Measurements from ENCODE around the gene ZNF43.
A peak's percentile ranks its signal among the peaks of the same experiment; 100 is the strongest.
"Not testable (repeated sequence)": the region's sequence is repeated elsewhere in the genome, so short reads cannot be mapped to it uniquely, and the experiment has no call there.

The ZNF43 gene

DNA sequence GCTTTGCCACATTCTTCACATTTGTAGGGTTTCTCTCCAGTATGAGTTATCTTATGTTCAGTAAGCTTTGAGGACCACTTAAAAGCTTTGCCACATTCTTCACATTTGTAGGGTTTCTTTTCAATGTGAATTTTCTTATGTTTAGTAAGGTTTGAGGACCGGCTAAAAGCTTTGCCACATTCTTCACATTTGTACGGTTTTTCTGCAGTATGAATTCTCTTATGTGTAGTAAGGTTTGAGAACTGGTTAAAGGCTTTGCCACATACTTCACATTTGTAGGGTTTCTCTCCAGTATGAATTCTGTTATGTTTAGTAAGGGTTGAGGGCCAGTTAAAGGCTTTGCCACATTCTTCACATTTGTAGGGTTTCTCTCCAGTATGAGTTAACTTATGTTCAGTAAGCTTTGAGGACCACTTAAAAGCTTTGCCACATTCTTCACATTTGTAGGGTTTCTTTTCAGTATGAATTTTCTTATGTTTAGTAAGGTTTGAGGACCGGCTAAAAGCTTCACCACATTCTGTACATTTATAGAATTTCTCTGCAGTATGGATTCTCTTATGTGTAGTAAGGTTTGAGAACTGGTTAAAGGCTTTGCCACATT, 27.5 kb downstream of the ZNF43 start:
- DNase-seq (ENCODE audit: low read depth), result not testable (repeated sequence)

DNA sequence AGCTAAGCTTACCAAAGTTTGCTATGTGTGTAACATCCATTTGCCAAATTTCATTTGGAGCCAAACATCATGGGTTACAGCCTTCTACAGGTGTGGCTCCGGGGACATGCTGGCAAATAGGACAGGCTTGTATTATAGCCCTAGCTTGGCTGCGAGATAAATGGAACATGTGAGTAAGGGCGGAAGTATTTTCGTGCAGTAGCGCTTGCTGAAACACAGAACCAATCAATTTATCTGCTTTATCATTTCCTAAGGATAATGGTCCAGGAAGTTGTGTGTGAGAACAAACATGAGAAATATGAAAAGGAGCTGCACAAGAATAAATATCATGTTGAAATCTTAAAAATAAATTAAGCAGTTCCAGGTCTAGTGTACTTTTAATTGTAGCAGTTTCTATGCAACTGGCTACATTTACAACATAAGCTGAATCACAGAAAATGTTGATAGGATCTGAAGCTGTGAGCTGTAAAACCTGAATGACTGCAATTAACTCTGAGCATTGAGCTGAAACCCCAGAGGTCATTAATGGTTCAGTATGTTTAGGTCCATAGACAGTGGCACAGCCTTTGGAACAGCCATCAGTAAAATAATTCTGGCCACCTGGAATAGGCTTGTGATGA, 46.4 kb downstream of the ZNF43 start:
- DNase-seq (ENCODE audit: low read depth), result no peak

DNA sequence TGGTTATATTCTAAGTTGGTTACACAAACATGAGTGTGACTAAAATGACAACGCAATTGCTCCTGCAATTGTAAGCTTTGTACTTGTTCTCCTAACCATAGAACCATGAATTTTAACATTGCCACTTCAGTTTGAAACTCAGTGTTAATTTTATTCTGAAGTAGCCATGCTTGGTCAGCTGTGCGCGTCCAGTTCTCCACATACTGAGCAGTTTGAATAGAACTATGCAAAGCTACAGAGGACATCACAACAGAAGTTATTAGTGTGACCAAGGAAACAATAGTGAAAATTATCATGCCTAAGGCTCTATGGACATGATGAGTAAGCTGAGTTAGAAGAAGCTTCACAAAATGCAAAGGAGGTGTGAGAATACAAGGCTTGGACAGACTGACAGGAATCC, 49.0 kb downstream of the ZNF43 start:
- DNase-seq (ENCODE audit: low read depth), result no peak

DNA sequence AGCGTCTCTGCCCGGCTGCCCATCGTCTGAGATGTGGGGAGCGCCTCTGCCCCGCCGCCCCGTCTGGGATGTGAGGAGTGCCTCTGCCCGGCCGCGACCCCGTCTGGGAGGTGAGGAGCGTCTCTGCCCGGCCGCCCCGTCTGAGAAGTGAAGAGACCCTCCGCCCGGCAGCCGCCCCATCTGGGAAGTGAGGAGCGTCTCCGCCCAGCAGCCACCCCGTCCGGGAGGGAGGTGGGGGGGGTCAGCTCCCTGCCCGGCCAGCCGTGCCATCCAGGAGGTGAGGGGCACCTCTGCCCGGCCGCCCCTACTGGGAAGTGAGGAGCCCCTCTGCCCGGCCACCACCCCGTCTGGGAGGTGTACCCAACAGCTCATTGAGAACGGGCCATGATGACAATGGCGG, 60.2 kb downstream of the ZNF43 start:
- not testable (repeated sequence) for DNase-seq (ENCODE audit: low read depth)

DNA sequence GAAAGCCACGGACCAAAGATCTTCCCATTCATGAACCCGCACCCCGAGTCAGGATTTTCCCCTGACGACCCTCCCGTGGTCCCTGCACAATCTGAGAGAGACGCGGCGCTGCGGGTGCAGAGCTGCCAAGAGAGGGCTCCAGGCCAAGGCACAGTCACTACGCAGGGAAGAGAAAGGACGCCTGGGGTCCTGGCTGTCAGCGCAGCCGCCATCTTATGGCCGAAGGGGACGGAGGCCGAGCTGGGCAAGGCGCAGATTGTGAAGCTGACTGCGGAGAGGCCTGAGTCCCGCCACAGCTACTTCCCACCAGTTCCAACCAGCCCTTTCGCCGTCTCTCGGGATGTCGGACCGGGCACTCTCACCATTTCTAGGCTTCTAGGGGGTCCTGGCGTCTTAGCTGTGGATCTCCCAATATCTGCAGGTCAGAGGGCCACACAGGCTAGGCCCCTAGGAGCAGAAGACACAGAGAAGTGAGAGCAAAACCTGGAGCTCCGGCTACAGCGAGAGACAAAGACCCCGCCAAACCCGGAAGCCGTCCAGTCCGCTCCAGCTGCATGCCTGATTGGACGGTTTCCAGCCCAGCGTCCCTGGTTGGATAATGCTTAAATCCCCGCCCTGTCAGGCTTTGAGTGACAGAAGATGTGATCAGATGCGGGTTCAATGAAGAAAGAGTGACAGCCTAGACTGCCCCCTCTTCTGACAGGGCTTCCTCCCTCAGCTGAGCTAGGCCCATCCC, 68.7 kb downstream of the ZNF43 start, which contains the start of gene ZNF100:
ZNF100 (minus strand) TSS at position 515 of the 736 bp plus-strand sequence; CDS start at position 365, 150 bp downstream.
- peak; percentile 95 for DNase-seq (ENCODE audit: low read depth)

DNA sequence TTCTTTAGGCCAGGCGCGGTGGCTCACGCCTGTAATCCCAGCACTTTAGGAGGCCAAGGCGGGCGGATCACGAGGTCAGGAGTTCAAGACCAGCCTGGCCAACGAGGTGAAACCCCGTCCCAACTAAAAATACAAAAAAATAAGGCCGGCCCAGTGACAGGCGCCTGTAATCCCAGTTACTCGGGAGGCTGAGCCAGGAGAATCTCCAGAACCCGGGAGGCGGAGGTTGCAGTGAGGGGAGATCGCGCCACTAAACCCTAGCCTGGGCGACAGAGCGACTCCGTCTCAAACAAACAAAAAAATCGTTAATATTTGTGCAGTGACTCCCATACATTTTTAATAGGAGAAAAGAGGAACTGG, 69.3 kb downstream of the ZNF43 start:
- DNase-seq (ENCODE audit: low read depth), result not testable (repeated sequence)

DNA sequence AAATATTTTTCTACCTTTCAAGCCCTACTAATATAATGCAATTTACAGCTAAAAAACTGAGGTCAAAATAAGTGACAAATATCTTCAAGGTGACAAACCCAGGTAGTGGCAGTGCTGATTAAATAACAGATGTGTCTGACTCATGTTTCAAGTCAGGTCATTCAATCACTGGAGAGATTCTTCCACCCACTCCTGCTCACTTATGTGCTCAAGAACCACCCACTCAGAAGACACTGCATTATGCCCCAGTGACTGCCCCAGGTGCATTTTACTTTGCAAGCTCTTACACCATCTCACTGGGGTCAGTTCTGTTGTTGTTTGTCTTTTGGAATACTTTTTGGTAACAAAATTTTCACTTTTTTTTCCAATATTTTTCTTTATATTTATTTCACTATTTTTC, 70.8 kb downstream of the ZNF43 start:
- peak; percentile 26 for DNase-seq (ENCODE audit: low read depth)

DNA sequence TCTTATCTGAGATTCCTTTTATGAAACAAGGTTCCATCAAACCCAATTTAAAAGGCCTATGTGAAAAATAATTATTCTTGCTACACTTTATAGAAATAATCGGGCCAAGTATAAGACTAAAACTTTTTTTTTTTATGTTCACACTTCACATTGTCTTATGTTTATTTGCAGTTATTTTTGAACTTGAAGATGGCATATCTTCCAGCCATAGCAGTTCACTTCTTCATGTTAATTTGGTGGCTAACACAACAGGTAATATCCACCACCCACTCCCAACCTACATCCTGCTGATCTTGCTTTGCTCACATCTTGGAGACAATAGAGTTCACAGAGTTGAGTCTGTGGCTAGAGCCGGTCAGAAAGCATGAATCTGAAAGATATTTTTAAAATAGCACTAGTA, 74.4 kb downstream of the ZNF43 start:
- not testable (repeated sequence) for DNase-seq (ENCODE audit: low read depth)

DNA sequence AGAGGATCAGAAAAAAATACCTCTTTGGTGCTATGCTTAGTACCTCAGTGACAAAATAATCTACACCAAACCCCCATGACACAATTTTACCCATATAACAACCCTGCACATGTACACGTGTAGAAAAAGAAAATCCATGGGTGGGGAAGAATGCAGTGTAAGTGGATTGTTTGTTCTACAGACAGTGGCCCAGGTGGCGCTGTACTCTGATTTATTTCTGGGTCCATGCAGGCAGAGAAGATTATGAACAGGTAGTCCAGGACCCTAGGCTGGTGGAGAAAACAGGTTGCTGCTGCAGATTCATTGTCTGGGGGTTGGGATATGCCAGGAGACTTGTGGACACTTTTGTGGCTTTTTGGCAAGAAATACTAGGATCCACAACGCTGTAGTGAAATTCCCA, 77.7 kb downstream of the ZNF43 start:
- DNase-seq (ENCODE audit: low read depth), result no peak

DNA sequence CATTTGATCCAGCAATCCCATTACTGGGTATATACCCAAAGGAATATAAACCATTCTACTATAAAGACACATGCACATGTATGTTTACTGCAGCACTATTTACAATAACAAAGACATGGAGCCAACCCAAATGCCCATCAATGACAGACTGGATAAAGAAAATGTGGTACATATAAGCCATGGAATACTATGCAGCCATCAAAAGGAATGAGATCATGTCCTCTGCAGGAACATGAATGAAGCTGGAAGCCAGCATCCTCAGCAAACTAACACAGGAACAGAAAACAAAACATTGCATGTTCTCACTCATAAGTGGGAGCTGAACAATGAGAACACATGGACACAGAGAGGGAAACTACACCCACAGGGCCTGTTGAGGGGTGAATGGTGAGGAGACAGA, 80.4 kb downstream of the ZNF43 start:
- DNase-seq (ENCODE audit: low read depth), result not testable (repeated sequence)
